HepG2 (cell line): Measurements from ENCODE around the gene TMEM14A. TPM values are rescaled to one million over a fixed set of nuclear protein-coding genes. Genes with fewer than 3 reads are reported as not detected.

ENCODE experiments used
- ATAC-seq: fragments of 200-7000 bp; cut with Tn5 transposase; 3 replicates; pipeline ENCODE4 v1.9.1; 2020; ENCODE audit warnings: mild to moderate bottlenecking, moderate library complexity
- BruUV-seq: library from RNA; stranded (reverse); fragments of 400-500 nt; replicated peaks from 2 replicates; lab custom pipeline; 2021; lab: Mats Ljungman, UMichigan
- CTCF ChIA-PET: fragments of 300-600 bp; formaldehyde crosslinking; extraction: SDS; loops from one replicate; lab custom pipeline; 2021; ENCODE audit warnings: low total read pairs, inconsistent platforms, low intra/inter-chr PET ratio; lab: Yijun Ruan, JAX
- POLR2A ChIA-PET: fragments of 350-600 bp; sonication (Branson Sonifier 250); formaldehyde crosslinking; loops from one replicate; lab custom pipeline; 2020; ENCODE audit warnings: antibody characterized with exemption, inconsistent platforms; lab: Yijun Ruan, JAX
- DNase-seq: peaks from one replicate; pipeline ENCODE4 v3.0.0-alpha.2; 2015; ENCODE audit warnings: low spot score
- FAIRE-seq: peaks from 3 replicates; lab custom pipeline; 2011; peaks lifted over from hg19 to GRCh38; lab: Jason Lieb, UNC
- H2AFZ ChIP-seq: one replicate; pipeline ENCODE4 v1.6.1; 2011; ENCODE audit warnings: low read length, inconsistent platforms
- H3K27ac ChIP-seq: fragments of 300-600 bp; 3 replicates; pipeline ENCODE4 v1.8.0; 2011; ENCODE audit warnings: mixed run types, mild to moderate bottlenecking, mixed read lengths, low read length, inconsistent platforms; ENCODE audit not compliant: insufficient read depth; ENCODE audit errors: extremely low read length
- H3K27me3 ChIP-seq, 2 experiments: fragments of 200-600 bp in 1 of 2; 2 replicates in 1 of 2; 3 replicates in 1 of 2; pipeline versions ENCODE4 v1.6.0 to v1.8.0; 2011; ENCODE audit warnings: low read length in 2 of 2, mild to moderate bottlenecking in 2 of 2, moderate library complexity in 2 of 2, inconsistent platforms in 1 of 2; ENCODE audit not compliant: insufficient read depth in 2 of 2, control insufficient read depth in 1 of 2
- H3K36me3 ChIP-seq, 2 experiments: fragments of 200-600 bp in 1 of 2; replicated peaks in 1 of 2; 2 replicates in 1 of 2; 3 replicates in 1 of 2; pipeline versions ENCODE4 v1.5.1 to v1.8.0; 2011; ENCODE audit warnings: low read length in 2 of 2, inconsistent platforms in 1 of 2; ENCODE audit not compliant: insufficient read depth in 2 of 2, control insufficient read depth in 1 of 2
- H3K4me1 ChIP-seq: 2 replicates; pipeline ENCODE4 v1.5.1; 2012; ENCODE audit warnings: low read length, inconsistent platforms; ENCODE audit not compliant: insufficient read depth
- H3K4me2 ChIP-seq: 2 replicates; pipeline ENCODE4 v1.6.0; 2011; ENCODE audit warnings: low read depth, low read length, inconsistent platforms
- H3K4me3 ChIP-seq, 3 experiments: fragments of 200-600 bp in 1 of 3; sonication (generic), shearing (Covaris generic) in 1 of 3; replicated peaks in 1 of 3; 2 replicates each; pipeline ENCODE4 v1.5.1; 2011 to 2016; ENCODE audit warnings: low read length in 3 of 3, inconsistent platforms in 2 of 3, low read depth in 2 of 3, mild to moderate bottlenecking in 2 of 3, control low read depth in 1 of 3, mixed read lengths in 1 of 3; ENCODE audit not compliant: insufficient read depth in 1 of 3
- H3K79me2 ChIP-seq: one replicate; pipeline ENCODE4 v1.6.1; 2011; ENCODE audit warnings: low read length, inconsistent platforms; ENCODE audit not compliant: insufficient read depth
- H3K9ac ChIP-seq: 2 replicates; pipeline ENCODE4 v1.6.0; 2011; ENCODE audit warnings: mild to moderate bottlenecking, low read depth, low read length, inconsistent platforms; ENCODE audit not compliant: insufficient read depth
- H3K9me3 ChIP-seq: 2 replicates; pipeline ENCODE4 v1.5.1; 2012; ENCODE audit warnings: mild to moderate bottlenecking, low read length
- H4K20me1 ChIP-seq: 2 replicates; pipeline ENCODE4 v1.6.0; 2011; ENCODE audit warnings: inconsistent platforms, mild to moderate bottlenecking, low read length, moderate library complexity; ENCODE audit not compliant: insufficient read depth
- AHR ChIP-seq: IDR thresholded peaks from 2 replicates; pipeline ENCODE4 v1.6.1; 2018; ENCODE audit warnings: missing genetic modification reagents, missing compliant biosample characterization
- MLLT10 ChIP-seq: sonication (generic); formaldehyde crosslinking; IDR thresholded peaks from 2 replicates; pipeline ENCODE4 v1.4.0; 2020; ENCODE audit warnings: missing genetic modification reagents
- RBM22 ChIP-seq: fragments of 200-400 bp; formaldehyde crosslinking; optimal IDR thresholded peaks from 2 replicates; pipeline ENCODE3; 2017; ENCODE audit warnings: mild to moderate bottlenecking, low read length, moderate library complexity
- ZBTB42 ChIP-seq: sonication (generic); formaldehyde crosslinking; IDR thresholded peaks from 2 replicates; pipeline ENCODE4 v1.5.0; 2020; ENCODE audit warnings: mild to moderate bottlenecking, missing genetic modification reagents
- ZFP62 ChIP-seq: sonication (generic); formaldehyde crosslinking; IDR thresholded peaks from 2 replicates; pipeline ENCODE4 v1.4.0; 2020; ENCODE audit warnings: missing genetic modification reagents
- ZNF558 ChIP-seq: sonication (generic); formaldehyde crosslinking; IDR thresholded peaks from 2 replicates; pipeline ENCODE4 v1.9.0; 2022; ENCODE audit warnings: mild to moderate bottlenecking, missing genetic modification reagents, borderline replicate concordance
- WGBS: methylation state at CpG from one replicate; pipeline ENCODE4 v1.1.6; 2017; ENCODE audit warnings: low lambda C conversion rate; 5-methylcytosine and 5-hydroxymethylcytosine counted together
- in situ Hi-C: cut with HindIII; loops from 2 replicates; pipeline ENCODE4 v1.10.0; 2017; ENCODE audit warnings: low pct_unique_long_range_greater_than_20kb; ENCODE audit not compliant: extremely low pct_ligation_motif_present
- intact Hi-C: fragments of 100-400 bp; cut with micrococcal nuclease; formaldehyde crosslinking; loops from one replicate; pipeline ENCODE4 v1.10.0; 2022; ENCODE audit not compliant: unreplicated experiment
- polyA plus RNA-seq, 8 experiments: library from polyadenylated mRNA; depleted of rRNA in 3 of 8; stranded (reverse) in 7 of 8; unstranded in 1 of 8; fragments of >200 nt; fragmentation: Illumina TruSeq in 4 of 8; extraction: Trizol in 4 of 8; gene quantifications; 2 replicates each; pipeline versions ENCODE4 v1.2.1 to v1.2.3, GENCODE V29; 2011 to 2016; ENCODE audit warnings: low read depth in 4 of 8, missing spikeins in 1 of 8, mixed read lengths in 1 of 8; ENCODE audit not compliant: insufficient read depth in 1 of 8
- total RNA-seq, 5 experiments: library from RNA; depleted of rRNA; stranded (reverse); fragments of >200 nt; fragmentation: Illumina TruSeq; extraction: Trizol; gene quantifications; 2 replicates each; pipeline ENCODE4 v1.2.3, GENCODE V29; 2016; ENCODE audit warnings: low read depth in 1 of 5
- TF ChIP-seq, protein P1 (sequence below): sonication (generic); formaldehyde crosslinking; IDR thresholded peaks from 2 replicates; pipeline ENCODE4 v1.8.0; 2023; ENCODE audit warnings: mild to moderate bottlenecking, missing genetic modification reagents
- TF ChIP-seq, protein P2 (sequence below): sonication (generic); formaldehyde crosslinking; conservative IDR thresholded peaks from 2 replicates; pipeline ENCODE4 v1.4.0; 2020; ENCODE audit warnings: missing genetic modification reagents
- TF ChIP-seq, protein P3 (sequence below): IDR thresholded peaks from 2 replicates; pipeline ENCODE4 v1.6.1; 2016; ENCODE audit warnings: low read depth, missing genetic modification reagents, missing compliant biosample characterization
- TF ChIP-seq, protein P4 (sequence below): sonication (generic); formaldehyde crosslinking; IDR thresholded peaks from 2 replicates; pipeline ENCODE4 v1.5.0; 2020; ENCODE audit warnings: mild to moderate bottlenecking, missing genetic modification reagents
- TF ChIP-seq, protein P5 (sequence below): sonication (generic); formaldehyde crosslinking; IDR thresholded peaks from 2 replicates; pipeline ENCODE4 v1.4.0; 2020; ENCODE audit warnings: missing genetic modification reagents
- TF ChIP-seq, protein P6 (sequence below): sonication (generic); formaldehyde crosslinking; IDR thresholded peaks from 2 replicates; pipeline ENCODE4 v1.4.0; 2020; ENCODE audit warnings: missing genetic modification reagents

Gene TMEM14A
- total and polyA plus RNA-seq, 2 of the 13 experiments (the other 11 are each of a cell fraction or from before 2014, with no cell fraction given), result 24.6 to 73.7 TPM

DNA sequence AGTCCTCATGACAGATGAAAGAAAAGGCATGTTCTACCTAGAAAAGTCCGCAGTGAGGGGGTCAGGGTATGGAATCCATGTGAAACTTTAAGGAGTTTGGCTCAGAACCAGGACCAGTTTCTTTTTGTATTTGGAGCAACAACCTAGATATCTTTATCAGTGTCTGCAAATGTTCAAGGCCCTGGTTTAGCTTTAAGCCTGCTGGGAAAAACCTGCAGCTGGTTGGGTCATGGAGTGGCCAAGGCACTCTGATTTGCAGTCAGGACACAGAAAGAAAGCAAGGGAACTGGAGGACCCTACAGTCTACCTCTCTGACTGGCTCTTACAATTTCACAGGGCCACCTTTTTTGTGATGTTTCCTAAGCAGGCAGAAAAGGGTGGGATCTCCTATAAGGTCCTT, 58.7 kb downstream of the TMEM14A start:
- H3K4me3 ChIP-seq, result no peak overlapping the region
- POLR2A ChIA-PET, result interaction anchor here (1.6 kb wide), 1 partner anchor 10 kb away, joined by 3 read pairs; no protein-coding TSS in a partner anchor
- no peaks in the 10 kb centered on the region for H3K36me3 ChIP-seq
- no peaks in the 10 kb centered on the region for H3K9me3 ChIP-seq
- CTCF ChIA-PET, result no interaction called here
- H2AFZ ChIP-seq, result no peak overlapping the region
- in situ Hi-C loops, result no loop called here
- WGBS, result 96% methylated on average over 1 of the region's 1 CpG
- peaks cover 58% of the 10 kb centered on the region for H3K4me1 ChIP-seq
- no peak overlapping the region for H3K27ac ChIP-seq
- ATAC-seq, result no peak
- DNase-seq, result no peak
- H3K9ac ChIP-seq, result no peak overlapping the region
- no peak for FAIRE-seq
- no peaks in the 10 kb centered on the region for H3K27me3 ChIP-seq
- no peaks in the 10 kb centered on the region for H4K20me1 ChIP-seq
- intact Hi-C loops, result loop anchor here (5.0 to 10.0 kb wide), 2 partner anchors 33 to 185 kb away; partner anchors contain the start of gene GSTA2
- H3K4me2 ChIP-seq, result no peak overlapping the region
- no peaks in the 10 kb centered on the region for H3K79me2 ChIP-seq
- BruUV-seq, result no TSS peak
- TF ChIP-seq MLLT10 (no peak), RBM22 (no peak), AHR (CRISPR knock-in tag) (no peak), ZFP62 (CRISPR knock-in tag) (no peak), ZNF558 (no peak), ZBTB42 (CRISPR knock-in tag) (no peak)
- TF ChIP-seq, protein P1, sequence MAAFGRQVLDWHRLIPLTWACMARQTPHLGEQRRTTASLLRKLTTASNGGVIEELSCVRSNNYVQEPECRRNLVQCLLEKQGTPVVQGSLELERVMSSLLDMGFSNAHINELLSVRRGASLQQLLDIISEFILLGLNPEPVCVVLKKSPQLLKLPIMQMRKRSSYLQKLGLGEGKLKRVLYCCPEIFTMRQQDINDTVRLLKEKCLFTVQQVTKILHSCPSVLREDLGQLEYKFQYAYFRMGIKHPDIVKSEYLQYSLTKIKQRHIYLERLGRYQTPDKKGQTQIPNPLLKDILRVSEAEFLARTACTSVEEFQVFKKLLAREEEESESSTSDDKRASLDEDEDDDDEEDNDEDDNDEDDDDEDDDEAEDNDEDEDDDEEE, result no peak
- TF ChIP-seq, protein P2, sequence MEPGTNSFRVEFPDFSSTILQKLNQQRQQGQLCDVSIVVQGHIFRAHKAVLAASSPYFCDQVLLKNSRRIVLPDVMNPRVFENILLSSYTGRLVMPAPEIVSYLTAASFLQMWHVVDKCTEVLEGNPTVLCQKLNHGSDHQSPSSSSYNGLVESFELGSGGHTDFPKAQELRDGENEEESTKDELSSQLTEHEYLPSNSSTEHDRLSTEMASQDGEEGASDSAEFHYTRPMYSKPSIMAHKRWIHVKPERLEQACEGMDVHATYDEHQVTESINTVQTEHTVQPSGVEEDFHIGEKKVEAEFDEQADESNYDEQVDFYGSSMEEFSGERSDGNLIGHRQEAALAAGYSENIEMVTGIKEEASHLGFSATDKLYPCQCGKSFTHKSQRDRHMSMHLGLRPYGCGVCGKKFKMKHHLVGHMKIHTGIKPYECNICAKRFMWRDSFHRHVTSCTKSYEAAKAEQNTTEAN (CRISPR knock-in tag), result no peak
- TF ChIP-seq, protein P3, sequence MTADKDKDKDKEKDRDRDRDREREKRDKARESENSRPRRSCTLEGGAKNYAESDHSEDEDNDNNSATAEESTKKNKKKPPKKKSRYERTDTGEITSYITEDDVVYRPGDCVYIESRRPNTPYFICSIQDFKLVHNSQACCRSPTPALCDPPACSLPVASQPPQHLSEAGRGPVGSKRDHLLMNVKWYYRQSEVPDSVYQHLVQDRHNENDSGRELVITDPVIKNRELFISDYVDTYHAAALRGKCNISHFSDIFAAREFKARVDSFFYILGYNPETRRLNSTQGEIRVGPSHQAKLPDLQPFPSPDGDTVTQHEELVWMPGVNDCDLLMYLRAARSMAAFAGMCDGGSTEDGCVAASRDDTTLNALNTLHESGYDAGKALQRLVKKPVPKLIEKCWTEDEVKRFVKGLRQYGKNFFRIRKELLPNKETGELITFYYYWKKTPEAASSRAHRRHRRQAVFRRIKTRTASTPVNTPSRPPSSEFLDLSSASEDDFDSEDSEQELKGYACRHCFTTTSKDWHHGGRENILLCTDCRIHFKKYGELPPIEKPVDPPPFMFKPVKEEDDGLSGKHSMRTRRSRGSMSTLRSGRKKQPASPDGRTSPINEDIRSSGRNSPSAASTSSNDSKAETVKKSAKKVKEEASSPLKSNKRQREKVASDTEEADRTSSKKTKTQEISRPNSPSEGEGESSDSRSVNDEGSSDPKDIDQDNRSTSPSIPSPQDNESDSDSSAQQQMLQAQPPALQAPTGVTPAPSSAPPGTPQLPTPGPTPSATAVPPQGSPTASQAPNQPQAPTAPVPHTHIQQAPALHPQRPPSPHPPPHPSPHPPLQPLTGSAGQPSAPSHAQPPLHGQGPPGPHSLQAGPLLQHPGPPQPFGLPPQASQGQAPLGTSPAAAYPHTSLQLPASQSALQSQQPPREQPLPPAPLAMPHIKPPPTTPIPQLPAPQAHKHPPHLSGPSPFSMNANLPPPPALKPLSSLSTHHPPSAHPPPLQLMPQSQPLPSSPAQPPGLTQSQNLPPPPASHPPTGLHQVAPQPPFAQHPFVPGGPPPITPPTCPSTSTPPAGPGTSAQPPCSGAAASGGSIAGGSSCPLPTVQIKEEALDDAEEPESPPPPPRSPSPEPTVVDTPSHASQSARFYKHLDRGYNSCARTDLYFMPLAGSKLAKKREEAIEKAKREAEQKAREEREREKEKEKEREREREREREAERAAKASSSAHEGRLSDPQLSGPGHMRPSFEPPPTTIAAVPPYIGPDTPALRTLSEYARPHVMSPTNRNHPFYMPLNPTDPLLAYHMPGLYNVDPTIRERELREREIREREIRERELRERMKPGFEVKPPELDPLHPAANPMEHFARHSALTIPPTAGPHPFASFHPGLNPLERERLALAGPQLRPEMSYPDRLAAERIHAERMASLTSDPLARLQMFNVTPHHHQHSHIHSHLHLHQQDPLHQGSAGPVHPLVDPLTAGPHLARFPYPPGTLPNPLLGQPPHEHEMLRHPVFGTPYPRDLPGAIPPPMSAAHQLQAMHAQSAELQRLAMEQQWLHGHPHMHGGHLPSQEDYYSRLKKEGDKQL (CRISPR knock-in tag), result no peak
- TF ChIP-seq, protein P4, sequence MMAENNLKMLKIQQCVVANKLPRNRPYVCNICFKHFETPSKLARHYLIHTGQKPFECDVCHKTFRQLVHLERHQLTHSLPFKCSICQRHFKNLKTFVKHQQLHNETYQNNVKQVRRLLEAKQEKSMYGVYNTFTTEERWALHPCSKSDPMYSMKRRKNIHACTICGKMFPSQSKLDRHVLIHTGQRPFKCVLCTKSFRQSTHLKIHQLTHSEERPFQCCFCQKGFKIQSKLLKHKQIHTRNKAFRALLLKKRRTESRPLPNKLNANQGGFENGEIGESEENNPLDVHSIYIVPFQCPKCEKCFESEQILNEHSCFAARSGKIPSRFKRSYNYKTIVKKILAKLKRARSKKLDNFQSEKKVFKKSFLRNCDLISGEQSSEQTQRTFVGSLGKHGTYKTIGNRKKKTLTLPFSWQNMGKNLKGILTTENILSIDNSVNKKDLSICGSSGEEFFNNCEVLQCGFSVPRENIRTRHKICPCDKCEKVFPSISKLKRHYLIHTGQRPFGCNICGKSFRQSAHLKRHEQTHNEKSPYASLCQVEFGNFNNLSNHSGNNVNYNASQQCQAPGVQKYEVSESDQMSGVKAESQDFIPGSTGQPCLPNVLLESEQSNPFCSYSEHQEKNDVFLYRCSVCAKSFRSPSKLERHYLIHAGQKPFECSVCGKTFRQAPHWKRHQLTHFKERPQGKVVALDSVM (CRISPR knock-in tag), result no peak
- TF ChIP-seq, protein P5, sequence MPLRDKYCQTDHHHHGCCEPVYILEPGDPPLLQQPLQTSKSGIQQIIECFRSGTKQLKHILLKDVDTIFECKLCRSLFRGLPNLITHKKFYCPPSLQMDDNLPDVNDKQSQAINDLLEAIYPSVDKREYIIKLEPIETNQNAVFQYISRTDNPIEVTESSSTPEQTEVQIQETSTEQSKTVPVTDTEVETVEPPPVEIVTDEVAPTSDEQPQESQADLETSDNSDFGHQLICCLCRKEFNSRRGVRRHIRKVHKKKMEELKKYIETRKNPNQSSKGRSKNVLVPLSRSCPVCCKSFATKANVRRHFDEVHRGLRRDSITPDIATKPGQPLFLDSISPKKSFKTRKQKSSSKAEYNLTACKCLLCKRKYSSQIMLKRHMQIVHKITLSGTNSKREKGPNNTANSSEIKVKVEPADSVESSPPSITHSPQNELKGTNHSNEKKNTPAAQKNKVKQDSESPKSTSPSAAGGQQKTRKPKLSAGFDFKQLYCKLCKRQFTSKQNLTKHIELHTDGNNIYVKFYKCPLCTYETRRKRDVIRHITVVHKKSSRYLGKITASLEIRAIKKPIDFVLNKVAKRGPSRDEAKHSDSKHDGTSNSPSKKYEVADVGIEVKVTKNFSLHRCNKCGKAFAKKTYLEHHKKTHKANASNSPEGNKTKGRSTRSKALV (CRISPR knock-in tag), result no peak
- TF ChIP-seq, protein P6, sequence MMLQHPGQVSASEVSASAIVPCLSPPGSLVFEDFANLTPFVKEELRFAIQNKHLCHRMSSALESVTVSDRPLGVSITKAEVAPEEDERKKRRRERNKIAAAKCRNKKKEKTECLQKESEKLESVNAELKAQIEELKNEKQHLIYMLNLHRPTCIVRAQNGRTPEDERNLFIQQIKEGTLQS (CRISPR knock-in tag), result no peak
